Neural cell (in vitro differentiated cells): ENCODE data around the gene SF3B6. TPM values are rescaled to one million over a fixed set of nuclear protein-coding genes. Genes with fewer than 3 reads are reported as not detected.

ENCODE experiments used
- H2AFZ ChIP-seq: fragments of 200-600, 300-800 bp; sonication (generic), shearing (Covaris generic); 2 replicates; pipeline ENCODE4 v1.6.0; 2014; ENCODE audit warnings: low read depth, mild to moderate bottlenecking, antibody characterized with exemption, low read length, moderate library complexity
- H3F3A ChIP-seq: fragments of 200-600 bp; shearing (Covaris generic); 2 replicates; pipeline ENCODE4 v1.6.1; 2016; ENCODE audit warnings: mild to moderate bottlenecking, moderate library complexity, mixed read lengths, antibody characterized with exemption, low read length; ENCODE audit not compliant: insufficient read depth, poor library complexity, severe bottlenecking
- H3K27ac ChIP-seq: fragments of 200-600, 300-800 bp; sonication (generic), shearing (Covaris generic); 2 replicates; pipeline ENCODE4 v1.5.1; 2014; ENCODE audit warnings: mild to moderate bottlenecking, low read length, moderate library complexity
- H3K27me3 ChIP-seq: fragments of 300-800, 200-600 bp; sonication (generic), shearing (Covaris generic); 2 replicates; pipeline ENCODE4 v1.6.0; 2014; ENCODE audit warnings: mild to moderate bottlenecking, low read depth, low read length, moderate library complexity; ENCODE audit not compliant: insufficient read depth
- H3K36me3 ChIP-seq: fragments of 300-800, 200-600 bp; sonication (generic), shearing (Covaris generic); 2 replicates; pipeline ENCODE4 v1.5.1; 2014; ENCODE audit warnings: mild to moderate bottlenecking, antibody characterized with exemption, low read length, moderate library complexity; ENCODE audit not compliant: insufficient read depth
- H3K4me2 ChIP-seq: fragments of 300-800, 200-600 bp; sonication (generic), shearing (Covaris generic); 2 replicates; pipeline ENCODE4 v1.6.0; 2014; ENCODE audit warnings: mild to moderate bottlenecking, low read length
- H3K4me3 ChIP-seq: fragments of 300-800, 200-600 bp; sonication (generic), shearing (Covaris generic); 2 replicates; pipeline ENCODE4 v1.5.1; 2014; ENCODE audit warnings: mild to moderate bottlenecking, low read length, moderate library complexity
- H3K79me2 ChIP-seq: fragments of 200-600 bp; shearing (Covaris generic); replicated peaks from 2 replicates; pipeline ENCODE4 v1.6.0; 2014; ENCODE audit warnings: mild to moderate bottlenecking, low read length, moderate library complexity; ENCODE audit not compliant: insufficient read depth
- H3K9ac ChIP-seq: fragments of 300-800, 200-600 bp; sonication (generic), shearing (Covaris generic); 2 replicates; pipeline ENCODE4 v1.6.1; 2016; ENCODE audit warnings: mild to moderate bottlenecking, low read length, mixed read lengths
- H3K9me2 ChIP-seq: fragments of 200-600 bp; shearing (Covaris generic); 2 replicates; pipeline ENCODE4 v1.6.1; 2016; ENCODE audit warnings: mild to moderate bottlenecking, low read length, mixed read lengths; ENCODE audit not compliant: insufficient read depth
- H3K9me3 ChIP-seq: fragments of 200-600, 300-800 bp; sonication (generic), shearing (Covaris generic); 2 replicates; pipeline ENCODE4 v1.6.1; 2016; ENCODE audit warnings: mild to moderate bottlenecking, mixed run types, low read length, moderate library complexity, mixed read lengths
- H4K20me1 ChIP-seq: fragments of 200-600 bp; shearing (Covaris generic); 2 replicates; pipeline ENCODE4 v1.6.1; 2016; ENCODE audit warnings: mild to moderate bottlenecking, mixed run types; ENCODE audit not compliant: insufficient read depth
- EP300 ChIP-seq: fragments of 450-650 bp; conservative IDR thresholded peaks from 2 replicates; pipeline ENCODE4 v1.6.1; 2014; ENCODE audit warnings: antibody characterized with exemption, mild to moderate bottlenecking, moderate library complexity; ENCODE audit not compliant: poor library complexity, severe bottlenecking
- EZH2 ChIP-seq: fragments of 200-600, 300-800 bp; shearing (Covaris generic), sonication (generic); IDR thresholded peaks from 2 replicates; pipeline ENCODE4 v1.6.1; 2014; ENCODE audit warnings: antibody characterized with exemption, low read length, borderline replicate concordance, mild to moderate bottlenecking; ENCODE audit not compliant: insufficient read depth, poor library complexity, severe bottlenecking
- MXI1 ChIP-seq: fragments of 450-650 bp; conservative IDR thresholded peaks from 2 replicates; pipeline ENCODE4 v1.6.1; 2014; ENCODE audit warnings: antibody characterized with exemption, mild to moderate bottlenecking; ENCODE audit not compliant: poor library complexity, severe bottlenecking
- POLR2AphosphoS5 ChIP-seq: IDR thresholded peaks from 2 replicates; pipeline ENCODE4 v1.6.1; 2012
- RAD21 ChIP-seq: fragments of 450-650 bp; conservative IDR thresholded peaks from 2 replicates; pipeline ENCODE4 v1.6.1; 2014; ENCODE audit warnings: antibody characterized with exemption, mild to moderate bottlenecking, moderate library complexity
- SMC3 ChIP-seq: fragments of 450-650 bp; conservative IDR thresholded peaks from 2 replicates; pipeline ENCODE4 v1.6.1; 2014; ENCODE audit warnings: antibody characterized with exemption, mild to moderate bottlenecking, moderate library complexity; ENCODE audit not compliant: poor library complexity
- TAF1 ChIP-seq: IDR thresholded peaks from 2 replicates; pipeline ENCODE4 v1.6.1; 2012; ENCODE audit warnings: low read depth
- polyA plus RNA-seq: library from polyadenylated mRNA; depleted of rRNA; stranded (reverse); fragments of >200 nt; gene quantifications from 2 replicates; pipeline ENCODE4 v1.2.3, GENCODE V29; 2014
- TF ChIP-seq, protein P1 (sequence below): fragments of 450-650 bp; IDR thresholded peaks from 2 replicates; pipeline ENCODE4 v1.5.1; 2014; ENCODE audit warnings: antibody characterized with exemption, mild to moderate bottlenecking, moderate library complexity; ENCODE audit not compliant: poor library complexity, severe bottlenecking
- TF ChIP-seq, protein P2 (sequence below): IDR thresholded peaks from 2 replicates; pipeline ENCODE4 v1.6.1; 2012; ENCODE audit warnings: borderline replicate concordance

Gene SF3B6
- polyA plus RNA-seq, 1 donor from 2014 or later = 442 TPM

DNA sequence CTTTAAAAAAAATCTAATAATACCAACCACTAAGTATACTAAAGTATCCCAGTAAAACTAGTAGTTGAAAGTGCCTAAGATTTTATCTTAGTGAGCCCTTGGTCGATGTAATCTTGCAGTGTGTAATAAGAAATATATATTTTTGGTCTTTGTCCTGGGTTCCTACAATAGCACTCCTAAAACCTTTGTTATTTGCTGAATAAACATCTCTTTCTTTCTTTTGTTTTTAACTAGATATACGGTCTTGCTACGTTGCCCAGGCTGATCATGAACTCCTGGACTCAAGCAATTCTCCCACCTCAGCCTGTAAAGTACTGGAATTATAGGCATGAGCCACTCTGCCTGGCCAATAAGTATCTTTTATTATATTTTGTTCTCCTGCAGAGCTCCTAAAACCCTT, 10.9 kb upstream of the SF3B6 start:
- TF ChIP-seq RAD21 (no peak), POLR2AphosphoS5 (no peak), MXI1 (no peak), SMC3 (no peak), EZH2 (no peak), TAF1 (no peak), EP300 (no peak)
- TF ChIP-seq, protein P1, sequence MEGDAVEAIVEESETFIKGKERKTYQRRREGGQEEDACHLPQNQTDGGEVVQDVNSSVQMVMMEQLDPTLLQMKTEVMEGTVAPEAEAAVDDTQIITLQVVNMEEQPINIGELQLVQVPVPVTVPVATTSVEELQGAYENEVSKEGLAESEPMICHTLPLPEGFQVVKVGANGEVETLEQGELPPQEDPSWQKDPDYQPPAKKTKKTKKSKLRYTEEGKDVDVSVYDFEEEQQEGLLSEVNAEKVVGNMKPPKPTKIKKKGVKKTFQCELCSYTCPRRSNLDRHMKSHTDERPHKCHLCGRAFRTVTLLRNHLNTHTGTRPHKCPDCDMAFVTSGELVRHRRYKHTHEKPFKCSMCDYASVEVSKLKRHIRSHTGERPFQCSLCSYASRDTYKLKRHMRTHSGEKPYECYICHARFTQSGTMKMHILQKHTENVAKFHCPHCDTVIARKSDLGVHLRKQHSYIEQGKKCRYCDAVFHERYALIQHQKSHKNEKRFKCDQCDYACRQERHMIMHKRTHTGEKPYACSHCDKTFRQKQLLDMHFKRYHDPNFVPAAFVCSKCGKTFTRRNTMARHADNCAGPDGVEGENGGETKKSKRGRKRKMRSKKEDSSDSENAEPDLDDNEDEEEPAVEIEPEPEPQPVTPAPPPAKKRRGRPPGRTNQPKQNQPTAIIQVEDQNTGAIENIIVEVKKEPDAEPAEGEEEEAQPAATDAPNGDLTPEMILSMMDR = no peak
- TF ChIP-seq, protein P2, sequence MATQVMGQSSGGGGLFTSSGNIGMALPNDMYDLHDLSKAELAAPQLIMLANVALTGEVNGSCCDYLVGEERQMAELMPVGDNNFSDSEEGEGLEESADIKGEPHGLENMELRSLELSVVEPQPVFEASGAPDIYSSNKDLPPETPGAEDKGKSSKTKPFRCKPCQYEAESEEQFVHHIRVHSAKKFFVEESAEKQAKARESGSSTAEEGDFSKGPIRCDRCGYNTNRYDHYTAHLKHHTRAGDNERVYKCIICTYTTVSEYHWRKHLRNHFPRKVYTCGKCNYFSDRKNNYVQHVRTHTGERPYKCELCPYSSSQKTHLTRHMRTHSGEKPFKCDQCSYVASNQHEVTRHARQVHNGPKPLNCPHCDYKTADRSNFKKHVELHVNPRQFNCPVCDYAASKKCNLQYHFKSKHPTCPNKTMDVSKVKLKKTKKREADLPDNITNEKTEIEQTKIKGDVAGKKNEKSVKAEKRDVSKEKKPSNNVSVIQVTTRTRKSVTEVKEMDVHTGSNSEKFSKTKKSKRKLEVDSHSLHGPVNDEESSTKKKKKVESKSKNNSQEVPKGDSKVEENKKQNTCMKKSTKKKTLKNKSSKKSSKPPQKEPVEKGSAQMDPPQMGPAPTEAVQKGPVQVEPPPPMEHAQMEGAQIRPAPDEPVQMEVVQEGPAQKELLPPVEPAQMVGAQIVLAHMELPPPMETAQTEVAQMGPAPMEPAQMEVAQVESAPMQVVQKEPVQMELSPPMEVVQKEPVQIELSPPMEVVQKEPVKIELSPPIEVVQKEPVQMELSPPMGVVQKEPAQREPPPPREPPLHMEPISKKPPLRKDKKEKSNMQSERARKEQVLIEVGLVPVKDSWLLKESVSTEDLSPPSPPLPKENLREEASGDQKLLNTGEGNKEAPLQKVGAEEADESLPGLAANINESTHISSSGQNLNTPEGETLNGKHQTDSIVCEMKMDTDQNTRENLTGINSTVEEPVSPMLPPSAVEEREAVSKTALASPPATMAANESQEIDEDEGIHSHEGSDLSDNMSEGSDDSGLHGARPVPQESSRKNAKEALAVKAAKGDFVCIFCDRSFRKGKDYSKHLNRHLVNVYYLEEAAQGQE = no peak
- no peak overlapping the region for H3K9ac ChIP-seq
- H3K4me3 ChIP-seq = no peak overlapping the region
- no peaks in the 10 kb centered on the region for H4K20me1 ChIP-seq
- H3K79me2 ChIP-seq = no peaks in the 10 kb centered on the region
- no peaks in the 10 kb centered on the region for H3K27me3 ChIP-seq
- H2AFZ ChIP-seq = no peak overlapping the region
- H3K4me2 ChIP-seq = no peak overlapping the region
- no peaks in the 10 kb centered on the region for H3K9me3 ChIP-seq
- H3K36me3 ChIP-seq = no peaks in the 10 kb centered on the region
- no peaks in the 10 kb centered on the region for H3K9me2 ChIP-seq
- no peaks in the 10 kb centered on the region for H3F3A ChIP-seq
- no peak overlapping the region for H3K27ac ChIP-seq

DNA sequence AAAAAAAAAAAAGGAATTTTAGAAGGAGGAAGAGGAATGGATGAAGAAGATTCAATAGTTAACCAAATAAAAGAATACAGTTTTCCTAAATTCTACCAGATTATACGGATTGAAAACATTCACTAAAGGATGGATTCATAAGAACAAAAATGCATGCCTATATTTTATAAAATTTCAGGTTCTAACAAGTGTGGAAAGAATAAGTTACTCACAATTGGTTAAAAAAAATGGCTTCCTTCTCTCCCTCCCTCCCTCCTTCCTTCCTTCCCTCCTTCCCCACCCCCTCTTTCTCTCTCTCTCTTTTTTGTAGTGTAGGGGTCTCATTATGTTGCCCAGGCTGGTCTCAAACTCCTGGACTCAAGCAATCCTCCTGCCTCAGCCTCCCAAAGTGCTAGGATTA, 10.1 kb upstream of the SF3B6 start:
- Histone ChIP-seq H2AFZ (no peak overlapping the region), H4K20me1 (no peaks in the 10 kb centered on the region), H3K9me3 (no peaks in the 10 kb centered on the region), H3K9me2 (no peaks in the 10 kb centered on the region), H3K9ac (no peak overlapping the region), H3K27ac (no peak overlapping the region), H3K4me2 (no peak overlapping the region), H3K27me3 (no peaks in the 10 kb centered on the region), H3F3A (no peaks in the 10 kb centered on the region), H3K36me3 (no peaks in the 10 kb centered on the region), H3K4me3 (no peak overlapping the region), H3K79me2 (no peaks in the 10 kb centered on the region)
- no peak for TF ChIP-seq POLR2AphosphoS5
- no peak for TF ChIP-seq EZH2
- TF ChIP-seq, protein P2 = no peak
- TF ChIP-seq MXI1 = no peak
- no peak for TF ChIP-seq SMC3
- no peak for TF ChIP-seq TAF1
- TF ChIP-seq RAD21 = no peak
- TF ChIP-seq EP300 = no peak
